ENCODE results near the gene AK8.
A peak's percentile ranks its signal among the peaks of the same experiment; 100 is the strongest.

Gene AK8

GRCh38 chr9:132804576-132805295 is 73.3 kb downstream of the AK8 start:
- no peak for DNase-seq (ENCODE audit: extremely low spot score, insufficient read length, low read depth)
- peak; percentile 66 for FAIRE-seq

- no peak for FAIRE-seq
- no peak for DNase-seq (ENCODE audit: extremely low spot score, insufficient read length, low read depth)
Observed at GRCh38 chr9:132802121-132802795, 75.8 kb downstream of the AK8 start.

GRCh38 chr9:132801659-132802058 is 76.4 kb downstream of the AK8 start:
- FAIRE-seq (no peak), DNase-seq (ENCODE audit: extremely low spot score, insufficient read length, low read depth) (no peak)

- peak; percentile 39 for DNase-seq (ENCODE audit: extremely low spot score, insufficient read length, low read depth)
- FAIRE-seq = peak; percentile 95
Observed at GRCh38 chr9:132800038-132800648, 77.9 kb downstream of the AK8 start.

- DNase-seq (ENCODE audit: extremely low spot score, insufficient read length, low read depth) = no peak
- no peak for FAIRE-seq
Observed at GRCh38 chr9:132798817-132799790, 79.0 kb downstream of the AK8 start.

- DNase-seq (ENCODE audit: extremely low spot score, insufficient read length, low read depth) (no peak), FAIRE-seq (no peak)
Observed at GRCh38 chr9:132797861-132798659, 80.0 kb downstream of the AK8 start.

- FAIRE-seq (no peak), DNase-seq (ENCODE audit: extremely low spot score, insufficient read length, low read depth) (no peak)
Observed at GRCh38 chr9:132795511-132796303, 82.4 kb downstream of the AK8 start.

- FAIRE-seq = no peak
- DNase-seq (ENCODE audit: extremely low spot score, insufficient read length, low read depth) = no peak
Observed at GRCh38 chr9:132794730-132795380, 83.2 kb downstream of the AK8 start.

- DNase-seq (ENCODE audit: extremely low spot score, insufficient read length, low read depth) (no peak), FAIRE-seq (no peak)
Observed at GRCh38 chr9:132793606-132794580, 84.2 kb downstream of the AK8 start.

- DNase-seq (ENCODE audit: extremely low spot score, insufficient read length, low read depth) (no peak), FAIRE-seq (no peak)
Observed at GRCh38 chr9:132792547-132792946, 85.5 kb downstream of the AK8 start.

GRCh38 chr9:132791699-132792240 is 86.3 kb downstream of the AK8 start:
- FAIRE-seq = no peak
- no peak for DNase-seq (ENCODE audit: extremely low spot score, insufficient read length, low read depth)

GRCh38 chr9:132789719-132790118 is 88.4 kb downstream of the AK8 start:
- no peak for FAIRE-seq
- DNase-seq (ENCODE audit: extremely low spot score, insufficient read length, low read depth) = no peak

- DNase-seq (ENCODE audit: extremely low spot score, insufficient read length, low read depth) (no peak), FAIRE-seq (no peak)
Observed at GRCh38 chr9:132788378-132788777, 89.7 kb downstream of the AK8 start.

GRCh38 chr9:132787748-132788159 is 90.3 kb downstream of the AK8 start:
- DNase-seq (ENCODE audit: extremely low spot score, insufficient read length, low read depth) (no peak), FAIRE-seq (peak; percentile 62)

GRCh38 chr9:132784286-132784830 is 93.7 kb downstream of the AK8 start:
- FAIRE-seq (no peak), DNase-seq (ENCODE audit: extremely low spot score, insufficient read length, low read depth) (no peak)

GRCh38 chr9:132783006-132783405 is 95.1 kb downstream of the AK8 start:
- no peak for FAIRE-seq
- no peak for DNase-seq (ENCODE audit: extremely low spot score, insufficient read length, low read depth)
